Hepatocyte (in vitro differentiated cells): ENCODE results near the gene CSRP1. TPM values are rescaled to one million over a fixed set of nuclear protein-coding genes. Genes with fewer than 3 reads are reported as not detected.

ENCODE experiments used
- DNase-seq: peaks from one replicate; pipeline ENCODE4 v3.0.0-alpha.2; 2016; ENCODE audit warnings: low spot score
- H2AFZ ChIP-seq: fragments of 200-600 bp; sonication (generic); 2 replicates; pipeline ENCODE4 v1.6.0; 2016; ENCODE audit warnings: antibody characterized with exemption, mild to moderate bottlenecking
- H3K27ac ChIP-seq: fragments of 200-600 bp; sonication (generic); 2 replicates; pipeline ENCODE4 v1.5.1; 2016; ENCODE audit warnings: mild to moderate bottlenecking
- H3K27me3 ChIP-seq: fragments of 200-600 bp; sonication (generic); 2 replicates; pipeline ENCODE4 v1.6.1; 2016
- H3K36me3 ChIP-seq: fragments of 200-600 bp; sonication (generic); replicated peaks from 2 replicates; pipeline ENCODE4 v1.5.1; 2016; ENCODE audit warnings: low read depth; ENCODE audit not compliant: insufficient read depth
- H3K4me1 ChIP-seq: fragments of 200-600 bp; sonication (generic); 2 replicates; pipeline ENCODE4 v1.5.1; 2016; ENCODE audit warnings: mild to moderate bottlenecking, moderate library complexity; ENCODE audit not compliant: insufficient read depth
- H3K4me2 ChIP-seq: fragments of 200-600 bp; sonication (generic); 2 replicates; pipeline ENCODE4 v1.6.0; 2016
- H3K4me3 ChIP-seq: fragments of 200-600 bp; sonication (generic); 2 replicates; pipeline ENCODE4 v1.5.1; 2016; ENCODE audit warnings: mild to moderate bottlenecking
- H3K79me2 ChIP-seq: fragments of 200-600 bp; sonication (generic); 2 replicates; pipeline ENCODE4 v1.6.0; 2017; ENCODE audit warnings: mild to moderate bottlenecking
- H3K9me2 ChIP-seq: fragments of 200-600 bp; sonication (generic); replicated peaks from 2 replicates; pipeline ENCODE4 v1.6.0; 2017; ENCODE audit warnings: mild to moderate bottlenecking; ENCODE audit not compliant: insufficient read depth
- H3K9me3 ChIP-seq: fragments of 200-600 bp; sonication (generic); 2 replicates; pipeline ENCODE4 v1.5.1; 2016; ENCODE audit warnings: low read depth, mild to moderate bottlenecking
- H4K20me1 ChIP-seq: fragments of 200-600 bp; sonication (generic); 2 replicates; pipeline ENCODE4 v1.6.0; 2016; ENCODE audit warnings: mild to moderate bottlenecking; ENCODE audit not compliant: insufficient read depth, poor library complexity, severe bottlenecking
- EZH2 ChIP-seq: fragments of 200-600 bp; sonication (generic); IDR thresholded peaks from 2 replicates; pipeline ENCODE4 v1.6.1; 2016; ENCODE audit warnings: antibody characterized with exemption, mild to moderate bottlenecking, borderline replicate concordance
- EZH2phosphoT487 ChIP-seq: fragments of 200-600 bp; sonication (generic); IDR thresholded peaks from one replicate; pipeline ENCODE4 v1.6.1; 2018; ENCODE audit warnings: antibody characterized with exemption, mild to moderate bottlenecking, low read depth, moderate library complexity; ENCODE audit not compliant: unreplicated experiment, severe bottlenecking
- WGBS: methylation state at CpG from one replicate; pipeline ENCODE4 v1.1.6; 2016; ENCODE audit warnings: low lambda C conversion rate; ENCODE audit errors: missing lambda C conversion rate; 5-methylcytosine and 5-hydroxymethylcytosine counted together
- polyA plus RNA-seq: library from polyadenylated mRNA; unstranded; fragments of >200 nt; fragmentation: Nextera tagmentation; extraction: Ambion mirVana; gene quantifications from 2 replicates; pipeline ENCODE4 v1.2.1, GENCODE V29; 2016
- total RNA-seq: library from RNA; depleted of rRNA; stranded (reverse); fragments of >200 nt; gene quantifications from 2 replicates; pipeline ENCODE4 v1.2.3, GENCODE V29; 2014
- TF ChIP-seq, protein P1 (sequence below): fragments of 200-600 bp; sonication (generic); IDR thresholded peaks from 2 replicates; pipeline ENCODE4 v1.5.1; 2016; ENCODE audit warnings: antibody characterized with exemption, mild to moderate bottlenecking; ENCODE audit not compliant: poor library complexity

CSRP1 gene
- total and polyA plus RNA-seq, 2 experiments from 2014 or later = 50.9 to 76.0 TPM

DNA sequence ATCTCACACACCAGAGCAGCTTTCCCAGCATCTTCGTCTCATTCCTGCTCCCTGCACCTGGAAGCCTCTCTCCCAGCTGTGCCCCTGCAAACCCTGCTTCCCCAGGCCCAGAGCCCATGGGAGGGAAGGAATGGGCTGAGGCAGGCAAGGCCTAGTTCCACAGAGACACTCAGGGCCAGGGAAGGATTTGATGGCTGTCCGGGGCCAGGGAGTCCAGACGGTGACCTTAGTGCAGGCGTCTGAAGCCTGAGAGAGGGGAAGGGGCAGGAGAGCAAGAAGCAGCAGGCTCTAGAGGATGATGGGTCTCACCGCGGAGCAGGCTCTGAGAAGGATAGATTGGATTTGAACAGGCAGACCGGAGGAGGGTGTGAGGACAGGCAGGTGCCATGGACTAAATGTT is 63.2 kb downstream of the CSRP1 start:
- TF ChIP-seq, protein P1, sequence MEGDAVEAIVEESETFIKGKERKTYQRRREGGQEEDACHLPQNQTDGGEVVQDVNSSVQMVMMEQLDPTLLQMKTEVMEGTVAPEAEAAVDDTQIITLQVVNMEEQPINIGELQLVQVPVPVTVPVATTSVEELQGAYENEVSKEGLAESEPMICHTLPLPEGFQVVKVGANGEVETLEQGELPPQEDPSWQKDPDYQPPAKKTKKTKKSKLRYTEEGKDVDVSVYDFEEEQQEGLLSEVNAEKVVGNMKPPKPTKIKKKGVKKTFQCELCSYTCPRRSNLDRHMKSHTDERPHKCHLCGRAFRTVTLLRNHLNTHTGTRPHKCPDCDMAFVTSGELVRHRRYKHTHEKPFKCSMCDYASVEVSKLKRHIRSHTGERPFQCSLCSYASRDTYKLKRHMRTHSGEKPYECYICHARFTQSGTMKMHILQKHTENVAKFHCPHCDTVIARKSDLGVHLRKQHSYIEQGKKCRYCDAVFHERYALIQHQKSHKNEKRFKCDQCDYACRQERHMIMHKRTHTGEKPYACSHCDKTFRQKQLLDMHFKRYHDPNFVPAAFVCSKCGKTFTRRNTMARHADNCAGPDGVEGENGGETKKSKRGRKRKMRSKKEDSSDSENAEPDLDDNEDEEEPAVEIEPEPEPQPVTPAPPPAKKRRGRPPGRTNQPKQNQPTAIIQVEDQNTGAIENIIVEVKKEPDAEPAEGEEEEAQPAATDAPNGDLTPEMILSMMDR = no peak
- TF ChIP-seq EZH2phosphoT487 = no peak
- no peak for TF ChIP-seq EZH2
- H3K4me1 ChIP-seq = no peaks in the 10 kb centered on the region
- H3K9me3 ChIP-seq = no peaks in the 10 kb centered on the region
- no peaks in the 10 kb centered on the region for H3K36me3 ChIP-seq
- WGBS = 87% methylated on average over 7 of the region's 7 CpGs
- no peak overlapping the region for H3K4me2 ChIP-seq
- H3K27ac ChIP-seq = no peak overlapping the region
- H3K79me2 ChIP-seq = no peaks in the 10 kb centered on the region
- H3K9me2 ChIP-seq = no peaks in the 10 kb centered on the region
- H3K27me3 ChIP-seq = no peaks in the 10 kb centered on the region
- H4K20me1 ChIP-seq = no peaks in the 10 kb centered on the region
- DNase-seq = no peak
- no peak overlapping the region for H2AFZ ChIP-seq
- no peak overlapping the region for H3K4me3 ChIP-seq

DNA sequence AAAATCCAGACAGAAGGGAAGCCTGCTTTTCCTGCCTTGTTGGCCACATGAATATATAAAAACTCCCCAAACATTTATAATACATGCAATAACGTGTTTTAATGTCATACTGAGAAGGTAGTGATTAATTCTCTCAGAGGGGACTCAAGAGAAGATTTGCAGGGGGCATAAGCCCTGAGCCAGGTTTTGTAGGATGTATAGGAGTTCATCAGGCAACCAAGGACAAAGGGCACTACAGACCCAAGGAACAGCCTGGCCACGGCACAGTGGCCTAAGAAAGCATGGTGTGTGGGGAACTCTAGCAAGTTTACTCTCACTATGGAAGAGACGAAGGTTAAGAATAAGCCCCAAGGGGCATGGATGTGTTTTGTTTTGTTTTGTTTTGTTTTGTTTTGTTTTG is 70.0 kb downstream of the CSRP1 start:
- Histone ChIP-seq H3K9me2 (no peaks in the 10 kb centered on the region), H3K9me3 (no peaks in the 10 kb centered on the region), H3K4me2 (no peak overlapping the region), H3K79me2 (no peaks in the 10 kb centered on the region), H4K20me1 (no peaks in the 10 kb centered on the region), H3K27me3 (no peaks in the 10 kb centered on the region), H3K4me3 (no peak overlapping the region), H2AFZ (no peak overlapping the region), H3K4me1 (peaks cover 5% of the 10 kb centered on the region), H3K36me3 (no peaks in the 10 kb centered on the region), H3K27ac (no peak overlapping the region)
- TF ChIP-seq, protein P1 = no peak
- TF ChIP-seq EZH2phosphoT487 = no peak
- no peak for TF ChIP-seq EZH2
- 90% methylated on average over 3 of the region's 3 CpGs for WGBS
- DNase-seq = no peak

DNA sequence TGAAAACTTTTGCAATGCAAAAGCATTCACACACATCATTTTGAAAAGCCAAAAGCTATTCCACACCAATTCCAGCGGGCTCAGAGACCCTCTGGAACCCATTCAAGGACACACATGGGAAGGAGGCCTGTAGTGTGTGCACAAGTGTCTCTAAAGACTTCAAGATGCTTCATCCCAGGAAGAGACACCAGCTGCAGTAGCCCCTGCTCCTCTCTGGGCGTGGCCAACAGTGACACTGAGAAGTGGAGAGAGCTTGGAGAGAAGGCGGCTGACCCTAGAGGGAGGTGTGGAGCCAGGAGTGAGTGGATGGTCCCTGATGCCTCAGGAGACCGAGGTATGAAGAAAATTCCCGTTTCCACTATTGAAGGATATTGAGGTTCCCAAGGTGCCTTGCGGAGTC is 70.5 kb downstream of the CSRP1 start:
- peak; percentile 55 for DNase-seq
- no peak overlapping the region for H2AFZ ChIP-seq
- peak overlapping the region; percentile 13 for H3K27ac ChIP-seq
- H3K27me3 ChIP-seq = no peaks in the 10 kb centered on the region
- no peaks in the 10 kb centered on the region for H4K20me1 ChIP-seq
- 60% methylated on average over 6 of the region's 6 CpGs for WGBS
- no peaks in the 10 kb centered on the region for H3K9me3 ChIP-seq
- TF ChIP-seq, protein P1 = no peak
- TF ChIP-seq EZH2 (no peak), EZH2phosphoT487 (no peak)
- no peaks in the 10 kb centered on the region for H3K36me3 ChIP-seq
- no peak overlapping the region for H3K4me3 ChIP-seq
- no peaks in the 10 kb centered on the region for H3K9me2 ChIP-seq
- H3K4me2 ChIP-seq = no peak overlapping the region
- peaks cover 5% of the 10 kb centered on the region for H3K4me1 ChIP-seq
- H3K79me2 ChIP-seq = no peaks in the 10 kb centered on the region

DNA sequence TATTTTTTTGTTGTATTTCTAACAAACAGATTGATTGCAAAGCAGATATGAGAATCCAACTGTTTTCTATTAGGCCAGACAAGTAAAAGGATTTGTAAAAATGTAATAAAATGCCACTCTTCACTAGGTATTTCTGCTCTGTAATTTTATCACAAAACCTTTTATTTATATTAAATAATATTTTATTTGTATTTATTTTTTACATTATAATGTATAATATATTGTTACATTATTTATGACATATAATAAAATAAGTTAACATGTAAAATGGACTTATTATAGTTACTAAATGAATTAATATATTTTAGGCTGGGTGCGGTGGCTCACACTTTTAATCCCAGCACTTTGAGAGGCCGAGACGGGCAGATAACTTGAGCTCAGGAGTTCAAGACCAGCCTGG is 72.7 kb downstream of the CSRP1 start:
- H3K27me3 ChIP-seq = no peaks in the 10 kb centered on the region
- no peaks in the 10 kb centered on the region for H3K9me2 ChIP-seq
- no peak overlapping the region for H3K27ac ChIP-seq
- H3K36me3 ChIP-seq = no peaks in the 10 kb centered on the region
- peaks cover 5% of the 10 kb centered on the region for H3K4me1 ChIP-seq
- H4K20me1 ChIP-seq = no peaks in the 10 kb centered on the region
- H3K79me2 ChIP-seq = no peaks in the 10 kb centered on the region
- no peak for DNase-seq
- no peaks in the 10 kb centered on the region for H3K9me3 ChIP-seq
- no peak overlapping the region for H3K4me2 ChIP-seq
- H2AFZ ChIP-seq = no peak overlapping the region
- no peak overlapping the region for H3K4me3 ChIP-seq
- WGBS = 97% methylated on average over 3 of the region's 3 CpGs
- no peak for TF ChIP-seq EZH2phosphoT487
- TF ChIP-seq EZH2 = no peak
